Subcutaneous abdominal adipose tissue (tissue), 5 donors: ENCODE data around the gene SMURF2.

Experiments used
- H3K27ac ChIP-seq: one replicate; pipeline ENCODE4 v1.7.0; 2013; ENCODE audit warnings: low read depth, mild to moderate bottlenecking, inconsistent platforms, low read length, moderate library complexity
- H3K27me3 ChIP-seq, 5 donors: one replicate each; pipeline ENCODE4 v1.7.0; 2013; ENCODE audit warnings: low read length in 5 of 5, inconsistent platforms in 1 of 5; ENCODE audit not compliant: control insufficient read depth in 5 of 5, insufficient read depth in 4 of 5
- H3K36me3 ChIP-seq, 5 donors: one replicate each; pipeline ENCODE4 v1.7.0; 2013; ENCODE audit warnings: low read length in 5 of 5; ENCODE audit not compliant: control insufficient read depth in 5 of 5, insufficient read depth in 5 of 5
- H3K4me1 ChIP-seq, 5 donors: one replicate each; pipeline ENCODE4 v1.7.0; 2013; ENCODE audit warnings: low read length in 5 of 5, mild to moderate bottlenecking in 3 of 5, moderate library complexity in 1 of 5; ENCODE audit not compliant: control insufficient read depth in 5 of 5, insufficient read depth in 5 of 5
- H3K4me3 ChIP-seq, 5 donors: one replicate each; pipeline ENCODE4 v1.7.0; 2013; ENCODE audit warnings: low read length in 5 of 5, low read depth in 1 of 5
- H3K9ac ChIP-seq, 5 donors: one replicate each; pipeline ENCODE4 v1.7.0; 2013; ENCODE audit warnings: low read length in 5 of 5, mild to moderate bottlenecking in 4 of 5, moderate library complexity in 3 of 5
- H3K9me3 ChIP-seq, 5 donors: one replicate each; pipeline ENCODE4 v1.7.0; 2013; ENCODE audit warnings: low read length in 5 of 5; ENCODE audit not compliant: control insufficient read depth in 5 of 5
- donor health status: healthy.
- donor health status: healthy.
- donor health status: healthy.
- donor health status: healthy.
- donor health status: healthy.

The SMURF2 gene

DNA sequence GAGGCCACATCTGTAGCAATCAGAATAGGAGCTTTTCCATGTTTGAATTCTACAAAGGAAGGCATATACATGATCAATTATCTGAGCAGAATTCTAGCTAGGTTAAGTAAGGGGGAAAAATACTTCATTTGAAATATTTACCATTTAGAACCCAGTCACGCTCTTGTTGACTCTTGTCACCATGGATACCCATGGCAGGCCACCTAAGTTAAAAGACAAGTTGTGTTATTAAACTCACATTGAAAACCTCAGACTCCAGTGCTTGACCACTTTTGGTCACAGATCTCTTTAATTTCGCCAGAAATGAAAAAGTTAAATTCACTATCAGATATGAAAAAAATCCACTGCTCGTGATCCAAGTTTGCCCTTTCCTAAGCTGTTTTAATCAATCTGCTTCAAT is 160.1 kb downstream of the SMURF2 start:
- H3K27ac ChIP-seq, result peak overlapping the region; percentile 100
- peaks cover 62 to 74% (median 69%) of the 10 kb centered on the region in 5 donors for H3K36me3 ChIP-seq
- no peaks in the 10 kb centered on the region for H3K27me3 ChIP-seq
- H3K4me3 ChIP-seq, result peak overlapping the region in 2 of 5 donors; percentile 28 to 79
- H3K9ac ChIP-seq, result peak overlapping the region in 2 of 5 donors; percentile 96 to 100
- H3K4me1 ChIP-seq, result peaks cover 6 to 58% (median 55%) of the 10 kb centered on the region in 5 donors
- H3K9me3 ChIP-seq, result no peaks in the 10 kb centered on the region

DNA sequence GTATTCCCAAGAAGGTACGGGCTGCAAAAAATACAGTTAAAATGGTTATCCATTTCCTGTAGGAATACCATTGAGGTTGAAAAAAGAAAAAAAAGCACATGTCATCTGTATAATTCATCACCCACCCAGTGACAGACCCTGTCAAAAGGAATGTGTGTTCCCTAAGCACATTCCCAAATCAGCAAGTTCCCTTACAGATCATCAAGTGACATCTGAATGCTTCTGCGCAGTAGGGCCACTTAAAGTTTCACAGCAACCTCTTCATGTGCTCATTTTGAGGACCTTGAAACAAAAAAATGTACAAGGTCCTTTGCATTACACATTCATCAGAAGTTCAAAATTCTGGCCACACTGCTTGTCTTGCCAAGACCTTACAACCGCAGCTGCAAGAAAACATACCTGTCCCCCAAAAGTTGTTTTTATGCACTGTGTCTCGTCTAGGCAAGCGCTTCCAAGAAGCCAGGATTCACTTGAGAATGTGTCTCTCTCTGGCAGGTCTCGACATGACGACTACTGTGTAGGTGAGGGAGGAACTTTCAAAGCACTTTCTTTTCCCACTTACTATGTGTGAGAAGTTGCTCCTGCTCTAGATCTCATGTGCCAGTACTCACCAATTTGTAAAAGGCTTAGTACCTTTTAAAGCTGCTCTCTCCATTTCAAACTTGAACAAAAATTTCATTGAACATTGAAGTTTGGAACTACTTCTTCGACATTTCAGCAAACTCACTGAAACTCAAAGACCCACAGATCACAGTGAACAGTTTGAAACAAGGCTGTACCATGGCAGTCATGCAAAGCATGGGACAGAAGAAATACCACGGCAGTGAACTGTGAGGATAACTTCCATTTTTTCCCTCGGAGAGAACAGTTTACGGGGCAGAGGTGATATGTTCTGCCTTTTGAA is 161.0 kb downstream of the SMURF2 start:
- Histone ChIP-seq H3K9ac (peak overlapping the region in 2 of 5 donors; percentile 31 to 96), H3K4me1 (peaks cover 9 to 65% (median 62%) of the 10 kb centered on the region in 5 donors), H3K27me3 (no peaks in the 10 kb centered on the region), H3K36me3 (peaks cover 62 to 74% (median 69%) of the 10 kb centered on the region in 5 donors), H3K4me3 (peak overlapping the region in 2 of 5 donors; percentile 22 to 24), H3K9me3 (no peaks in the 10 kb centered on the region), H3K27ac (peak overlapping the region; percentile 100)

DNA sequence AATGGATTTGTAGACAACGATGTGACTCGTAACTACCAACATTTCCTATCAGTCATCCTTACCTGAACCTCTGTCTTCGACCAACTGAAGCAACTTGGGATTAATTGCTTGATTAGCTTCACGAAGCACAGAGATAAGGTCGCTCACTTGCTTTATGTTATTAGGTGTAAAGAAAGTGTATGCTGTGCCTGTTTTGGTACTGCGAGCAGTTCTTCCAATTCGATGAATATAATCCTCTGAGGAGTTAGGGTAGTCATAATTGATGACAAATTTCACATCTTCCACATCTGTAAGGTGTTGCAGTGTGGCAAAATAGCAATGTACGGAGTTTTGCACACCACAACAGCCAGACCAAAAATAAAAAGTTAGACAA is 161.6 kb downstream of the SMURF2 start:
- Histone ChIP-seq H3K4me1 (peaks cover 11 to 71% (median 68%) of the 10 kb centered on the region in 5 donors), H3K27me3 (no peaks in the 10 kb centered on the region), H3K36me3 (peaks cover 62 to 74% (median 69%) of the 10 kb centered on the region in 5 donors), H3K9ac (no peak overlapping the region), H3K27ac (peak overlapping the region; percentile 100), H3K4me3 (peak overlapping the region in 1 of 5 donors; percentile 5), H3K9me3 (no peaks in the 10 kb centered on the region)

DNA sequence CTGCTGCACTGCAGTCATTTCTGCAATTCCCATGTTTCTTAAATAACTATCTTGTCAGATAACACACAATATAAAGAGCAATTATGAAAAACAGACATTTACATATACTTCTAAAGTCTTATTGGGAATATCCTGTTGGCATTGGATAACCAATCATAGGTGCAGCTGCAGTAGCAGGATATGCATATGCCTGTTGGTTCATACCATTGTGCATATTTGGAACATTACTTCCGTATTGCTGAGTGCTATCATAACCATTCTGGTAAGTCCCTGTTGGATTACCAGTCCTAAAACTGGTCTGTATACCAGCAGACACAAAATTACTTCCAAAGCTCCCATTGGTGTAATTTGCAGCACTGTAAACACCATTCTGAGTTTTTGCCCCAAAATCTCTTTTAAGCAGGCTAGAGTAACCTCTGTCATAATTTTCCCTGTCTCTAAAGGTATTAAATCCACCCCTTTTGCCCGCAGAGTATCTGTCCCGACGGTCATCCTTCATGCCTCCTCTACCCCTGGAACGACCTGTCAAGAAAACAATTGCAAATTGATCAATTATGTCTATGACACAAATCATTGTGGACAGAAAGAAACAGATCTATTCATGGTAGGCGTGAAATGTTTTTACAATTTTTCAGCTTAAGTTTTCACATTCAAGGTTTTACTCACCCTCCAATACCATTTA is 162.2 kb downstream of the SMURF2 start:
- Histone ChIP-seq H3K4me1 (peaks cover 11 to 75% (median 73%) of the 10 kb centered on the region in 5 donors), H3K9me3 (no peaks in the 10 kb centered on the region), H3K27me3 (no peaks in the 10 kb centered on the region), H3K9ac (no peak overlapping the region), H3K36me3 (peaks cover 62 to 73% (median 68%) of the 10 kb centered on the region in 5 donors), H3K27ac (peak overlapping the region; percentile 100), H3K4me3 (peak overlapping the region in 1 of 5 donors; percentile 5)

DNA sequence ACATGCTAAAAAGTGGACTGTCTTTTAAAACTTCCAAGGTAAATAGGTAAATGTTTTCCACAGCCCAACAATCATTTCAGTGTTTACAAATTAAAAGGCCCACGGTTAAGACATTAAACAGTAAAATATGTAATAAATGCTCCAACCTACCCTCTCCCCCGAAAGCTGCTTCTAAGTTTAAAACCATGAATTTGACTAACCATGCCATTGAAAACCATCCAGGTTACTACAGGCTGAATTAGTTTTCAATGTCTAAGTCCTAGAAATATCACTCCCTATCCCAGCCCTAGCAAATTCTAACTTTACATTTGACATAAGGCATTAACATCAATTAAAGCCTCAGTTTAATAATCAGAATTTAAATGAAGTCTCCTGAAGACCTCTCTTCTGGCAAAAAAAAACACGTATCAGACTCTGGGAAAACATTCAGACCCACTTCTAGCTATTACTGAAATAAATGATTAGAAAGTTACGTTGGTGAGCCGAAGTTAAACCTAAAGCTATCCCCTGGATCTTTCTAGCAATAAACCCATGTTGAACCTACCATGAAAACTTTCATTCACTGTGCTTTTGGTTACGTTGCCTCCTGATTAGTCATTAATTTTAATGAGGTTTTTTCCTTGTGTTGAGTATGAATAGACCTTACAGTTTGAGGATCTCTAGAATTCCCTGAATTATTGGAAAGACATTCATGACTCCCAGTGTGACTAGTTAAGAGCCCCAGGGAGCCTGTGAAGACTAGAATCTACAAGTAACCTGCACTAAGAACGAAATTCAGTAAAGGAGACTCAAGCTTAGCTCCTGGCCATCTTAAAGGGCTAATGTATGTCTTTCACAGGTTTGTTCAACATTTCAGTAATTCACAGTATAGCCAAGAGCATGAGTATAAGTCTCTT is 163.6 kb downstream of the SMURF2 start:
- H3K4me1 ChIP-seq, result peaks cover 7 to 68% (median 60%) of the 10 kb centered on the region in 5 donors
- H3K27me3 ChIP-seq, result no peaks in the 10 kb centered on the region
- peaks cover 51 to 59% (median 55%) of the 10 kb centered on the region in 5 donors for H3K36me3 ChIP-seq
- no peaks in the 10 kb centered on the region for H3K9me3 ChIP-seq
- peak overlapping the region in 2 of 5 donors; percentile 1 to 64 for H3K9ac ChIP-seq
- peak overlapping the region in 1 of 5 donors; percentile 87 for H3K4me3 ChIP-seq
- H3K27ac ChIP-seq, result peak overlapping the region; percentile 86

DNA sequence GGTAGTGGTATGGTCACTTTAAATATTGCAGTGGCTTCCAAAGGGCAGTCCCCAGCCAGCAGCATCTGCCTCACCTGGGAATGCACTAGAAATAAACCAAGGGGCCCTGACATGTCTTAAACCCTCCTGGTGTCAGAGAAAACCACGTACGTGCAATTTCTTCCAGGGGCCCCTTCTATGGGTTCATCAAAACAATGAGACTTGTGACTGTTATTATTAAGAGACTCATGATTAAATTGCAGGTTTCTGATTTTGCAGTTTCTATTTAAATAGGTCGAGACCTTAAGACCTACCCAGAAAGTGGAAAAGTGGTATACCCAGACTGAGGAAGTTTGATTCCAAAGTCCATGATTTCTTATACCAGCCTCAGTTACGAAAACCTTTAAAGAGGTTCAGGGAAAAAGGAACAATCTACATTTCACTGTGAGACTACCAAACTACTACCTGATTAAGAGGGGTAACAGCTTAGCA is 164.5 kb downstream of the SMURF2 start:
- Histone ChIP-seq H3K27ac (peak overlapping the region; percentile 86), H3K36me3 (peaks cover 42 to 56% (median 49%) of the 10 kb centered on the region in 5 donors), H3K27me3 (no peaks in the 10 kb centered on the region), H3K9me3 (no peaks in the 10 kb centered on the region), H3K4me1 (peaks cover 5 to 59% (median 51%) of the 10 kb centered on the region in 5 donors), H3K4me3 (peak overlapping the region; percentile 79 to 87 (median 80)), H3K9ac (peak overlapping the region; percentile 48 to 71 (median 60))

DNA sequence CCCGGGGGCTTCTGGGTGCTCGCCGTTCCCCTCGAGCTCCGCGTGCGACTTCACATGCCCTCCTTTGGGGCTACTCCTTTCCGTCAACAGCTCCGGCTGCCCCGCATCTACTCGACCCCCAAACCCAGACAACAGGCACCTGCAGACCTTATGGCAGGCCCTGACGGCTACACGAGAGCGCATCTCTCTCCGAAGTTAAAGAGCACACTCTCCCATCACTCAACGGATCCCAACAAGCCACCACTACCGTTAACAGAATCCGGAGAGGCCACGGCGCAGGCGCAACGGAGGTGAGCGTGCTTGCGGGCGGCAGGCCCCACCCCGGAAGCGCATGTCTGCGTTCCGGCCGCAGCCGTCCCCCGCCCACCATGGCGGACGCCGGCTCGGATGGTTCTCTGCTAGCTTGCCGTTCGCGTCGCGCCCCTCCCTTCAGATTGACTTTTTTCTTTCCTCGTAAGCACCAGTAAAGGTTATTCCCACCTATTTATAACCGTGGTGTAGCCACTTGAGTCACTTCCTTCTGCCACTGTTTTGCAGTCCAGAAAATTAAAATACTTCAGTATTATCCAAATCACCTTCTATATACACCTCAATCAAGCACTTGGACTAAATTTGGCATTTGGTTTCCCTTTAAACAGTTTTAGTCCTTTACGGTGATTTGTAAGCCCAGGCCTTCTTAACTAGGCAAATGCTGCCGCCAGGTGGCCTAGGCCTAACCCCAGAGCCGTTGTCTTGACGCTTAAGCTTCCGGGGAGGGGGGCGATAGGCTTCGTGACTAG is 165.1 kb downstream of the SMURF2 start, which contains the start of gene POLG2:
POLG2 (minus strand) TSS at position 269 of the 779 bp plus-strand sequence; CDS start at position 183, 86 bp downstream.
- Histone ChIP-seq H3K36me3 (peaks cover 35 to 50% (median 44%) of the 10 kb centered on the region in 5 donors), H3K4me1 (peaks cover 5 to 53% (median 44%) of the 10 kb centered on the region in 5 donors)

DNA sequence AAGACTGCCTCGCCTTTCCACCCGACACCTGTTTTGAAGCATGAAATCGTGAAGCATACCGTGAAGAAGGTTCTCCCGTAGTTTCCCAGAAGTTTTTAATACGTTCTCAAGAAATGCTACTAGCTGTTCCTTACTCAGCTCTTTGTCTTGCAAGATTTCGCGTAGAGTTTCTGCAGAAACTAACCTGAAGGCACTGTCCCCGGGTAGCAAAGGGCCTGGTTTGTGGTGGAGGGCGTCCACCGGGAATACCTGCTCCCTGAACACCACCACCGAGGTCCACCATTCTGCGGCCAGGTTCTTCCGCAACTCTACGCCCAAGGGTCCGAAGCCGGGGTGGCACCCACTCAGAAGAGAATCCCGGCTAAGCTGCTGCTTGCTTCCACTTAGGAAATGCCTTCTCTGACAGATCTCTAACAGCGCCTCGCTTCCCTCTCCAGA is 165.7 kb downstream of the SMURF2 start:
- peak overlapping the region; percentile 79 to 88 (median 87) for H3K4me3 ChIP-seq
- no peaks in the 10 kb centered on the region for H3K9me3 ChIP-seq
- peak overlapping the region; percentile 23 to 72 (median 64) for H3K9ac ChIP-seq
- H3K27ac ChIP-seq, result peak overlapping the region; percentile 86
- H3K4me1 ChIP-seq, result peaks cover 5 to 47% (median 41%) of the 10 kb centered on the region in 5 donors
- peaks cover 29 to 44% (median 39%) of the 10 kb centered on the region in 5 donors for H3K36me3 ChIP-seq
- no peaks in the 10 kb centered on the region for H3K27me3 ChIP-seq

More for the DNA sequence above, 165.1 kb downstream of the SMURF2 start, which contains the start of gene POLG2:
- H3K9ac ChIP-seq, result peak within 1 kb of the TSS; percentile 48 to 72 (median 64)
- no peaks in the 10 kb centered on the region for H3K27me3 ChIP-seq
- H3K27ac ChIP-seq, result peak within 1 kb of the TSS; percentile 86
- no peaks in the 10 kb centered on the region for H3K9me3 ChIP-seq
- peak within 1 kb of the TSS; percentile 79 to 88 (median 87) for H3K4me3 ChIP-seq
